Measurements from ENCODE around the gene ST14.

The ST14 gene

DNA sequence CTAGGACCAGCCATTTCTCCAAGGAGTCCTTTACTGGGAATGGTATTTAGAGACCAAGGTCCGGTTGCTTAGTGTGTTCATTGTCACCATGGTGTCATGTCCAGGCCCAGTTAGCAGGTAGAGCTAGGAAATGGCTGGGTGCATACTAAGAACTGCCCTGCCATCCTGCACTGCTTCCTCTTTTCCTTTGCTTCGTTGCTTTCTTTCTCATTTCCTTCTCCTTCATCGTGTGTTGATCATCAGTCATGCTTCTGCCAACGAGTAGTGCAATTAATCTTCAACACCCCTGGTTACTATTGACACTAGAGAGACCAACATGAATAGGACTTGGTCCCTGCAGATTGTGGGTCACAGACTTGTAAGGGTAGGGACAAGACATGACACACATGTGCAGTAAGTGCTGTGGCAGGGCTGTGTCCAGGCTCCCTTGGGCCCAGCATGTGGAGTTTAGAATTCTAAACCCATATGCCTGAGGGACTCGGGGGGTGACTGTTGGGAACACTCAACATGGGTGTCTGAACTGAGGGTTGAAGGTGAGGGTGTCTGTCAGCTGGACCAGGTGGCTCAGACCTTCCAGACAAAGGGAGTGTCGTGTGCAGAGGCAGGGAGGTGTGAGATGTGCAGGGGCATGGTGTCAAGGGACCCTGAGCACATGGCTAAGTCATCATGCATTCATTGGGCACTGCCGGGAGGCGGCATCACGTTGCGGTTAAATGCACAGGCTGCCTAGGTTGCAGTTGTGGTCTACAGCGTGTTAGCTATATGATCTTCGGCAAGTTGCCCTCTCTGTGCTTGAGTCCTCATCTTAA, 42.6 kb downstream of the ST14 start:
- intact Hi-C loops (cut with DNase I): no loop called here
- no peak for DNase-seq

DNA sequence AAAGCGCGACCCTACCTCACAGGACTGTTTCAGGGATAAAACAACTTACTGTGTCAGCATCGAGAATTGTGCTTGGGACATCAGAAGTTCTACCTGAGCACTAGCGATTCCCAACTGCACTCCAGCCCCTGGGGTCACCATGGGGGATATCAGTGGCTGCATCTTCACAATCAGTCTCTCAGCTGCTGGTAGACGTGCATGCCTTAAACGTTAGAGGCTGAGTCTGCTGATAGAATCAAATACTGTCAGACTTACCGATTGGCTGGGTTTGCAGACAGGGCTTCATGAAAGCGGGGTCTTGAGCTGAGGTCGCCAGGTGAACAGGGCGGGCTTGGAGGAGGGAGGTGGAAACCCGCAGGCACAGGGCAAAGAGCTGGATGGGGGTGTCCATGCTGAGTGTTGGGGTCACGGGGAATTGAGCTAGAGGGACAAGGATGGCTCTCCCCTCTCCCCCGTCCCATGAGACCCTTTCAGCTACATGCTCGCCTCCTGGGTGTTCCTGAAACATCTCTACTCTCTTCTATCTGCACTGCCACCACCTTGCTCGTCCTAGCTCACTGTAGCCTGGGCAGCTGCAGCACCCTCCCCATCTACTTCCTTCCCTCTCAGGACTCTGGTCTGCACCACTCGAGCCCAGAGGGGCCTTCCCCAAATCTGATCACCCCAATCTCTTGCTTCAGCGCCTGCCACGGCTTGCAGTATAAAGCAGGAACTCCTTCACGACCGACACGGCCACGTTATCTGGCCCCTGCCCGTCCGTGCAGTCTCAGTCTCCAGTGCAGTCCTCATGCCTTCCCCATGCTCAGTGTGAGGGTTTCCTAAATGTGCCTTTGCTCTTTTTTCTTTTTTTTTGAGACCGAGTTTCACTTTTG, 43.5 kb downstream of the ST14 start:
- peak in 1 of 42 donors; percentile 21 for DNase-seq
- intact Hi-C loops (cut with DNase I): no loop called here

DNA sequence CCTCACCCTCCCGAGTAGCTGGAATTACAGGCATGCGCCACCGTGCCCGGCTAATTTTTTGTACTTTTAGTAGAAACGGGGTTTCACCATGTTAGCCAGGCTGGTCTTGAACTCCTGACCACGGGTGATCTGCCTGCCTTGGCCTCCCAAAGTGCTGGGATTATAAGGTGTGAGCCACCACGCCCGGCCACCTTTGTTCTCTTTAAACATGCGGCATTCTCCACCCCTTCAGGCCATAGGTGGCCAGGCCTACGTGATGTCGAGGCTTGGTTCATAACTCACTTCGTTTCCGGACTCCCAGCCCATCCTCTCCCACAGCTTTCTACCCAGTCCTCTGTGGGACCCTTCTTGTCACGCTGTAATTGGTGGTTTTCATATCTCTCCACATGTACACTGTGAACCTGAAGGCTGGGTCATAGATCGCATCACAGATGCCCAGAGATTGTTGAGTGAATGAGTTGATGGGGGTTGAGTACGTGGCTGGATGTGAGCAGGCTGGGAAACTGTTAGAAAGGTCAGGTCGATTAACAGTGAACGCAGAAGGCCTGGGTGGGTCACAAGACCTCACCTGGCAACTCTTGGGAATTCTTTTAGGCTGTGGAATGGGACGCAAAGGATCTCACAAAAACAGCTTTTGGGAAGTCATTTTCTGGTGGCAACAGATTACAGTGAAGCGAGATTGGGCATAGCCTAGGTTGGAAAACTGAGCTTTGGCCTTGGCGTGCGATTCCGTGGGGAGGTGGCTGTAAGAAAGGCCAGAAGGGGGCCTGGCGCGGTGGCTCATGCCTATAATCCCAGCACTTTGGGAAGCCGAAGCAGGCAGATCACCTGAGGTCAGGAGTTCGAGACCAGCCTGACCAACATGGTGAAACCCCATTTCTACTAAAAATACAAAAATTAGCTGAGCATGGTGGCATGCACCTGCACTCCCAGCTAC, 44.5 kb downstream of the ST14 start:
- DNase-seq: peak in 1 of 42 donors; percentile 13
- intact Hi-C loops (cut with DNase I): no loop called here

GRCh38 chr11:130204703-130205095, 45.1 kb downstream of the ST14 start:
- intact Hi-C loops (cut with DNase I): no loop called here
- DNase-seq: no peak

DNA sequence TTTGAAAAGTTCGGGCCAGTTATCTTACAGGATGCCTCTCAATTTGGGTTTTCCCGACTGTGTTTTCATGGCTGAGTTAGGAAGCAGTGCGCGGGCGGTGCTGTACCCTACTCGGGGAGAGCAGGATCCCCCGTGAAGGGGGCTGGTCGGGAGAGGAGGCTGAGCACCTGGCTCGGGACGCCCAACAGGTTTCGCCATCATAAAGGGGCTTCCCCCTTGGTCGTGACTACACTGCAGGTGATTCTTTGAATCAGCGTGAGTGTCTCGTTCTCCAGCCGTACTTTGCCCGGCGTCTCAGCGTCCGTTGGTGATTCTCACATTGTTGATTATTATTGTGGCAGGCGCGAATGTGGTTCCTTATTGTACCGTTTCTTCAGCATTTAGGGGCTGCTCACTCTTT, 46.6 kb downstream of the ST14 start:
- intact Hi-C loops (cut with DNase I): no loop called here

GRCh38 chr11:130208241-130209127, 48.9 kb downstream of the ST14 start:
- intact Hi-C loops (cut with DNase I): no loop called here
- DNase-seq: peak in 14 of 42 donors; percentile 1 to 43 (median 8)

More for the DNA sequence above, 46.6 kb downstream of the ST14 start:
- DNase-seq: peak in 5 of 42 donors; percentile 2 to 41 (median 15)

DNA sequence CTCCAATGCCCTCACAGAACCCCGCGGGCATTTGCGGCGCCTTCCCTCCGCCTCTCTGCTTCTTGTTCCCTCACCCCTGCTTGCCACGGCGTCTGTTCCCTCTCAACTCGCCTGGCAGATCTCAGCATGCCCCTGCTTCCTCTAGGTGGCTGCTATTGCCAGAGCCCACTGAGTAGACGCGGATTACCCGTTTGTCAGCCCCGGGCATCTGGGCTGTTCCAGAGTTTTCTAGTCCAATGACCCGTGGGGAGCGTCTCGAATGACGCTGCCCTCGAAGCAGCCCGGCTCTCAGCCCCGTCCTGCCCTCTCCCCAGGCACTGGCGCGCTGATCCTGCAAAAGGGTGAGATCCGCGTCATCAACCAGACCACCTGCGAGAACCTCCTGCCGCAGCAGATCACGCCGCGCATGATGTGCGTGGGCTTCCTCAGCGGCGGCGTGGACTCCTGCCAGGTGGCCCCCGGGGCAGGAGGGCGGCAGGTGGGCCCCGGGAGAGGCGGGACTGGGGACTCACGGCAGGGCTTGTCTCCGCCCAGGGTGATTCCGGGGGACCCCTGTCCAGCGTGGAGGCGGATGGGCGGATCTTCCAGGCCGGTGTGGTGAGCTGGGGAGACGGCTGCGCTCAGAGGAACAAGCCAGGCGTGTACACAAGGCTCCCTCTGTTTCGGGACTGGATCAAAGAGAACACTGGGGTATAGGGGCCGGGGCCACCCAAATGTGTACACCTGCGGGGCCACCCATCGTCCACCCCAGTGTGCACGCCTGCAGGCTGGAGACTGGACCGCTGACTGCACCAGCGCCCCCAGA, 49.7 kb downstream of the ST14 start:
- intact Hi-C loops (cut with DNase I): no loop called here
- peak in 16 of 42 donors; percentile 2 to 39 (median 10) for DNase-seq

DNA sequence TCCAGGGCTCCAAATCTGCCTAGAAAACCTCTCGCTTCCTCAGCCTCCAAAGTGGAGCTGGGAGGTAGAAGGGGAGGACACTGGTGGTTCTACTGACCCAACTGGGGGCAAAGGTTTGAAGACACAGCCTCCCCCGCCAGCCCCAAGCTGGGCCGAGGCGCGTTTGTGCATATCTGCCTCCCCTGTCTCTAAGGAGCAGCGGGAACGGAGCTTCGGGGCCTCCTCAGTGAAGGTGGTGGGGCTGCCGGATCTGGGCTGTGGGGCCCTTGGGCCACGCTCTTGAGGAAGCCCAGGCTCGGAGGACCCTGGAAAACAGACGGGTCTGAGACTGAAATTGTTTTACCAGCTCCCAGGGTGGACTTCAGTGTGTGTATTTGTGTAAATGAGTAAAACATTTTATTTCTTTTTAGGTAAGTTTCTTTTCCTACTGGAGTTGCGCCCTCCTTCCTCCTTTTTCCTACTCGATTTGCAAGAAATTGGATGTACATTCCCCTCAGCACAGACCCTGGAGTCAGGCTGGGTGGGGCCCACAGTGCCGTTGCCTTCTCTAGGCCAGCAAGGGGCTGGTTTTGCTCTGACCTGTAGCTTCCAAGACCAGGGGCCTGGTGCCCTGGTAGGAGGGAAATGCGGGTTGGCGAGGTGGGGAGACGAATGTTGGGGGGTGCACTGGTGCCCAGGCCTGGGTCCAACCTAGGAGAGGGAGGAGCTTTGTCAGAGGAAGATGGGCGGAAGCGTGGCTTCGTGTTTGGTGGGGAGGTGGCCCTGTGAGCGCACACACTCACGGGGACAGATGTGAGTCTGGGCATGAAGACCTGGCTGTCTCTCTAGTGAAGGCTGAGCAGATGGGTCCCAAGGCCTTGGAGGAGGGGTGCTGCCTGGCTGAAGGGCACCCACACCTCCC, 50.6 kb downstream of the ST14 start:
- intact Hi-C loops (cut with DNase I): no loop called here
- DNase-seq: peak in 21 of 42 donors; percentile 1 to 33 (median 7)

- intact Hi-C loops (cut with DNase I): no loop called here
- peak in 12 of 42 donors; percentile 1 to 22 (median 3) for DNase-seq
Measured at GRCh38 chr11:130211144-130211543, 51.6 kb downstream of the ST14 start.

DNA sequence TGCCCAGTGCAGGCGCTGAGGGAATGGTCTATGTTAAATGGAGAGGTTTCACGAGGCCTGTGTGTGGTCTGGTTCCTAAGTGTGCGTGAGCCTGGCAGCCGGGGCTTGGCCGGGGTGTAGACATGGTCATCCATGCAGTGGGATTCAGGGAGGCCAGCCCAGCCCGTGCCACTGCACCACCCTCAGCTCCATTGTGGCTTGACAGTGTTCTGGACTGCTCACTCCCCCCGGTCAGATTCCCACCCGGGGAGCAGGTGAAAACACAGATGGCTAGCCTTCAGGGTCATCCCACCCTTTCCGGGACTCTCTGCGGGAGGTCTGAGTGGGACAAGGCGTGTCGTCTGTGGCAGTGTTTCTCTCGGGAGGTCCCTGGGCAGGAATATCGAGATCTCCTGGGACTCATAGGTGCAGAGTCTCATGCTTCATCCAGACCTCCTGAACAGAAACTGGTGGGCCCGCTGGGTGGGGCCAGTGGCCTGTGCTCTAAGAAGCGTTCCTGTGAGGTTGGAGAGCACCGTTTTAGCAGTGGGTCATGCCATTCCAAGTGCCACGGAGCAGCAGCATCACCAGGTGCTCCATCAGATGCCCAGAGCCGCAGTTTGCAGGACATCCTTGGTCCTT, 52.3 kb downstream of the ST14 start:
- intact Hi-C loops (cut with DNase I): no loop called here
- DNase-seq: peak in 25 of 42 donors; percentile 1 to 35 (median 8)

DNA sequence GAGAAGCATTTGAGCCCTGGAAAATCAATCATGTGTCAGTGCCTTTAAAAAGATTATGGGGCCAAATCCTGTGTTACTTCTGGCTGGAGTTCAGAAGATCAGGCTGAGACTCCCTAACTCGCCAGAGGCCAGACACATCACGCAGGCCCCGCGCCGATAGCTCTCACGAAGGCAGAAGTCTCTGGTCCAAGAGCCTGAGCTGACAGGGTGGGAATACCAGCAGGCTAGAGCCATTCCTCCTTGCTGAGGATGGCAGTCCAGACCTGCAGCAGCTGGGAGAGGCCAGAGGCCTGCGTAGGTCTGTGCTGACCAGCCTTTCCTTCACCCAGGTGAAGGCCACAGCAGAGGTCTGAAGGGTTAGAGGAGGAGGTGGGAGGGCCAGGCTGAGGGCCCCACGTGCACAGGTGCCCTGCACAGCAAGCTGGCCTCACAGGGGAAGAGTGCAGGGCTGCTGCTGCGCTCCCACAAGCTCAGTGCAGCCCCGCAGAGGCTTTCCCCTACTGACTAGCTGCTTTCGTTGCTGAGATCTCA, 52.9 kb downstream of the ST14 start:
- intact Hi-C loops (cut with DNase I): no loop called here
- DNase-seq: peak in 25 of 42 donors; percentile 1 to 39 (median 11)

DNA sequence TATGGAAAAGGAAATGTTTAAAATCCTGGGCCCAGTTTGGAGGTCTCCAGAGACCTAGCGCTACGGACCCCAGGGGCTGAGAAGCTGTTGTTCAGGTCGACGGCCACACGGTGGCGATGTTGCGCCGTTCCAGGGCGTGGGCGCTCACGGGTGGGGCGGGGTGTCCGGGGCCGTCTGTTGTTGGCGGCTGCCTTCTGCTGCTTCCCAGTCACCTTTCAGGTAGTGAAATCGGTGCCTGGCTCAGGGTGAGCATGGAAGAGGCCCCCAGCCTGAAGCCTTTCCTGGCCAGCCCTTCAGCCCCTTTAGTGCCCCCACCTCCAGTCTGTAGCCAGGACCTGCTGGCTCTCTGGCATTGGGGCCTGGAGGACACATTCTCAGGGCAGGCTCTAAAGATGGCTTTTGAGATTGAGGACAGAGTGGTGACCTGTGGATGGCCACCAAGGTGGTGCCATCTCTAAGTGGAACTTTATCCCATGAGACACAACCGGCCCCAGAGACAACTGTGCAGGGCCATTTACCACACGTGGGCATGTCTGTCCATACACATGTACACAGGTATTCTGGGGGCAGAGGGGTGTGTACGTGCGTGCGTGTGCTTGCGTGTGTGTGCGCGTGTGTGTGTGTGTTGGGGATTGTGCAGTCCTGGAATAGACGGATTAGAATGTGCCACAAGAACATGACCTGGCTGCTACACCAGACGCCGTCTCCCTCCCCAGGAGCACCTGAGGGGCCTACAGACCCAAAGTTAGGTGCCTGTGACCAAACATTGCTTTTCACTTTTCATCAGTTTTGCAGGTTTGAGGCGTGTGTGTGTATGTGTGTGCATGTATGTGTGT, 53.8 kb downstream of the ST14 start:
- peak; percentile 40 to 90 (median 76) for DNase-seq
- intact Hi-C loops (cut with DNase I): no loop called here

DNA sequence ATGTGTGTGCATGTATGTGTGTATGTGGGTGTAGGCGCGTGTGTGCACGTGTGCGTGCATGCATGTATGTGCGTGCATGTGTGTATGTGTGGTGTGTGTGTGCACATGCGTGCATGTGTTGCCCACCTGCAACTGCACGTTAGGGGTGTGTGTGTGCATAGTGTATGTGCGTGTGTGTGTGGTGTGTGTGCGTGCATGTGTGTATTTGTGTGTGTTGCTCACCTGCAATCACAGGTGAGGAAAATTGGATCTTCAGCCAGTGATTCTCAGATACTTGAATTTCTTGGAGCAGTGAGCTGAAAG, 54.3 kb downstream of the ST14 start:
- DNase-seq: peak in 10 of 42 donors; percentile 2 to 35 (median 4)

DNA sequence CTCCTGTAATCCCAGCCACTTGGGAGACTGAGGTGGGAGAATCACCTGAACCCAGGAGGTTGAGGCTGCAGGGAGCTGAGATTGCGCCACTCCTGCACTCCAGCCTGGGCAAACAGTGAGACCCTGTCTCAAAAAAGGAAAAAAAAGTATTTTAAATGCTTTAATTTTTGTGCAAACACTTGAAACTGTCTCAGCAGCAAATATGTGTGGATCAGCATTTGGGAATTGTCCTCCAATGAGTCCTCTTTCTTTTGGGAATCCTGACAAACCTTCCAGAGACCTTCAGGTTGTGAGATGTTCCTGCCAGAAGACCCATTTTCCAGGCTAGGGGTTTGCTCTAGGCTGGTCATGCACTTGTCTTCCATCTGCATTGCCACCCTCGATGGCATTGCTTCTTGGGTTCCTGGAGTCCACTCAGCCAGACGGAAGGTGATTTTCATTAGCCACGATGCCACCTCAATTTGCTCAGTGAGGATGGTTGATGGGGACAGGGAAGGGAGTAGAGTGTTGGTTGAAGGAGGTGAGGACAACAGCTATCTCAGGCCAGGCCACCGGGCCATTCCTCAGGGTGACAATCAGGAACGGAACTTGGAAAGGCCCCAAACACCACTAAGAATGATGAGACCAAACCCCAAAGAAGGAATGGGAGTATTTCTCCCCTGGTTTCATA, 55.4 kb downstream of the ST14 start:
- DNase-seq: peak in 13 of 42 donors; percentile 1 to 24 (median 9)
- intact Hi-C loops (cut with DNase I): loop anchor here (5.0 kb wide), 1 partner anchor 207 kb away; no protein-coding TSS in a partner anchor

More for the DNA sequence above, 54.3 kb downstream of the ST14 start:
- intact Hi-C loops (cut with DNase I): no loop called here
